NT2/D1 (cell line): Measurements from ENCODE around the gene BFSP1.
A peak's percentile ranks its signal among the peaks of the same experiment; 100 is the strongest.

ENCODE experiments used
- DNase-seq: peaks from one replicate; pipeline ENCODE4 v3.0.0-alpha.2; 2011; ENCODE audit warnings: low read depth, low spot score
- H3K27me3 ChIP-seq: 2 replicates; pipeline ENCODE4 v1.6.0; 2011; ENCODE audit warnings: mild to moderate bottlenecking; ENCODE audit not compliant: insufficient read length, insufficient read depth
- H3K36me3 ChIP-seq: 2 replicates; pipeline ENCODE4 v1.6.1; 2011; ENCODE audit warnings: mild to moderate bottlenecking, low read length, mixed read lengths; ENCODE audit not compliant: insufficient read depth, insufficient read length
- H3K4me1 ChIP-seq: 2 replicates; pipeline ENCODE4 v1.5.1; 2011; ENCODE audit not compliant: insufficient read depth, insufficient read length
- H3K4me3 ChIP-seq: 2 replicates; pipeline ENCODE4 v1.5.1; 2011; ENCODE audit warnings: low read depth; ENCODE audit not compliant: insufficient read length
- H3K9ac ChIP-seq: 2 replicates; pipeline ENCODE4 v1.6.0; 2011; ENCODE audit warnings: low read depth; ENCODE audit not compliant: insufficient read length
- H3K9me3 ChIP-seq: 2 replicates; pipeline ENCODE4 v1.5.1; 2011; ENCODE audit warnings: mild to moderate bottlenecking, low read length; ENCODE audit not compliant: insufficient read depth
- SUZ12 ChIP-seq: IDR thresholded peaks from 2 replicates; pipeline ENCODE4 v1.6.1; 2011; ENCODE audit not compliant: insufficient read length, insufficient read depth; ENCODE audit errors: extremely low read depth
- YY1 ChIP-seq: IDR thresholded peaks from 2 replicates; pipeline ENCODE4 v1.6.1; 2011; ENCODE audit not compliant: insufficient read length, insufficient read depth
- ZNF274 ChIP-seq: IDR thresholded peaks from 2 replicates; pipeline ENCODE4 v1.6.1; 2011; ENCODE audit warnings: mild to moderate bottlenecking, low read depth, low read length

Gene BFSP1

GRCh38 chr20:17530716-17531664, at the start of gene BFSP1:
TSS of gene BFSP1 (minus strand) at chr20:17531379. CDS start at chr20:17531329, 50 bp downstream.
- Histone ChIP-seq H3K4me3 (peak within 1 kb of the TSS; percentile 55), H3K36me3 (no peaks in the 10 kb centered on the region), H3K9me3 (no peaks in the 10 kb centered on the region), H3K9ac (peak within 1 kb of the TSS; percentile 87), H3K27me3 (peaks cover 9% of the 10 kb centered on the region), H3K4me1 (no peaks in the 10 kb centered on the region)
- TF ChIP-seq ZNF274 (no peak), SUZ12 (no peak), YY1 (no peak)
- DNase-seq = peak; percentile 39

DNA sequence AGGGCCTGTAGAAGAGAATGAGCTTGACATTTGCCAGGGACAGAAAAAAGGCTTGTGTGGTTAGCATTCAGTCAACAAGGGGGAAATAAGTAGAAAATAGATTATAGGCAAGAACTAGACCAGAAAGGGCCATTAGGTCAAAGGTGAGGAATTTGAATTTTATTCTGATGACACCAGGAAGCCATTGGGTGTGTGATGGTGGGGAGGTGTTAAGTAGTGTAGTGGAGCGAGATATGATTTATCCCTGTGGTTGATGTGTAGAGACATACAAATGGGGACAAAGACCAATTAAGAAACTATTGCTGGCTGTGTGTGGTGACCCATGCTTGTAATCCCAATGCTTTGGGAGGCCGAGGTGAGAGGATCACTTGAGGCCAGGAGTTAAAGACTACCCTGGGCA, 49.7 kb upstream of the BFSP1 start:
- Histone ChIP-seq H3K9ac (no peak overlapping the region), H3K4me3 (no peak overlapping the region), H3K9me3 (no peaks in the 10 kb centered on the region), H3K27me3 (no peaks in the 10 kb centered on the region), H3K36me3 (peaks cover 7% of the 10 kb centered on the region), H3K4me1 (no peaks in the 10 kb centered on the region)
- TF ChIP-seq YY1 (no peak), SUZ12 (no peak), ZNF274 (no peak)
- no peak for DNase-seq

DNA sequence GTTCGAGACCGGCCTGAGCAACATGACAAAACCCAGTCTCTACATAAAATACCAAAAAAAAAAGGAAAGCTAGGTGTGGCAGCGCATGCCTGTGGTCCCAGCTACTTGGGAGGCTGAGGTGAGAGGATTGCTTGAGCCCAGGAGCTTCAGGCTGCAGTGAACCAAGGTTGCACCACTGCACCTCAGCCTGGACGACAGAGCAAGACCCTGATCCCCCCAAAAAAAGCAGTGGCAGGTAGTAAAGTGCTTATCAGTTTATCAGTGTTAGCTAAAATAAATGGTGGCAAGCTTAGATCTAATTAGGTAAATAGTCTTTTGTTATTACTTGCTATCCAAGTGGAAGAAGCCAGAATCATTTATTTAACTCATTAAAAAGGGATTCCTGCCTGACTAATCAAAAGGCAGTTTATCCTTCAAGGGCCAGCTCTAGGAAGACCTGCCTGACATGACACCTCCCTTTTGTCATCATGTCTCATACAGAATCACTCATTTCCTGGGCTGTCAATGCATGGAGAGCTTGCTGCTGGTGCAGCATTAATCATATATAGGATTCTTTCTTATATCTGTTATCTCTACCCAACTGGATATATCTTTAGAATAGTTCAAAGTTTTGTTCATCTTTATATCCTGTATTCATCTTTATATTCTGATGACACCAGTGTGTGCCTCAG, 48.3 kb upstream of the BFSP1 start:
- H3K9me3 ChIP-seq = no peaks in the 10 kb centered on the region
- peaks cover 11% of the 10 kb centered on the region for H3K36me3 ChIP-seq
- H3K4me1 ChIP-seq = no peaks in the 10 kb centered on the region
- no peak overlapping the region for H3K4me3 ChIP-seq
- no peak overlapping the region for H3K9ac ChIP-seq
- no peak for TF ChIP-seq YY1
- TF ChIP-seq ZNF274 = no peak
- no peak for TF ChIP-seq SUZ12
- no peak for DNase-seq
- no peaks in the 10 kb centered on the region for H3K27me3 ChIP-seq

DNA sequence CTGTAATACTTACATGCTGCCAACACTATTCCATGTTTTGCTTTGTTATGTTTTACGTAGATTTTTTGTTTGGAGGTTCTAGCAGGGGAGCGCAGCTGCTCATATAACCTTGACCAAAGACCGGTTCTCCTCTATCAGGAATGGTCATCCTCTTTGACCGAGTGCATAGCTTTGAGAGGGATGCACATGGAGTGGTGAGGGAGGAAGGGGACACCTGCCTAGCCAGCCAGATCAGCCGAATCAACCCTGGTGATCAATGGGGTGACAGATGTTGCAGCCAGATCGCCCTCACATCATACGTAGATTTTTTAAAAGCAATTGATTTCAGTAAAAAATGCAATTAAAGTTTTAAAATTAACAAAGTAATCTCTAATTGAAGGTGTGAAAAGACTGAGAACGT, 45.0 kb upstream of the BFSP1 start:
- no peak for DNase-seq
- TF ChIP-seq SUZ12 = no peak
- TF ChIP-seq ZNF274 = no peak
- no peak for TF ChIP-seq YY1
- H3K4me1 ChIP-seq = no peaks in the 10 kb centered on the region
- no peaks in the 10 kb centered on the region for H3K27me3 ChIP-seq
- no peak overlapping the region for H3K4me3 ChIP-seq
- H3K36me3 ChIP-seq = peaks cover 26% of the 10 kb centered on the region
- H3K9me3 ChIP-seq = no peaks in the 10 kb centered on the region
- no peak overlapping the region for H3K9ac ChIP-seq

GRCh38 chr20:17573463-17573862, 42.3 kb upstream of the BFSP1 start:
- Histone ChIP-seq H3K36me3 (peaks cover 26% of the 10 kb centered on the region), H3K4me1 (no peaks in the 10 kb centered on the region), H3K9ac (no peak overlapping the region), H3K27me3 (no peaks in the 10 kb centered on the region), H3K4me3 (no peak overlapping the region), H3K9me3 (no peaks in the 10 kb centered on the region)
- no peak for DNase-seq
- TF ChIP-seq ZNF274 = no peak
- no peak for TF ChIP-seq SUZ12
- TF ChIP-seq YY1 = no peak

DNA sequence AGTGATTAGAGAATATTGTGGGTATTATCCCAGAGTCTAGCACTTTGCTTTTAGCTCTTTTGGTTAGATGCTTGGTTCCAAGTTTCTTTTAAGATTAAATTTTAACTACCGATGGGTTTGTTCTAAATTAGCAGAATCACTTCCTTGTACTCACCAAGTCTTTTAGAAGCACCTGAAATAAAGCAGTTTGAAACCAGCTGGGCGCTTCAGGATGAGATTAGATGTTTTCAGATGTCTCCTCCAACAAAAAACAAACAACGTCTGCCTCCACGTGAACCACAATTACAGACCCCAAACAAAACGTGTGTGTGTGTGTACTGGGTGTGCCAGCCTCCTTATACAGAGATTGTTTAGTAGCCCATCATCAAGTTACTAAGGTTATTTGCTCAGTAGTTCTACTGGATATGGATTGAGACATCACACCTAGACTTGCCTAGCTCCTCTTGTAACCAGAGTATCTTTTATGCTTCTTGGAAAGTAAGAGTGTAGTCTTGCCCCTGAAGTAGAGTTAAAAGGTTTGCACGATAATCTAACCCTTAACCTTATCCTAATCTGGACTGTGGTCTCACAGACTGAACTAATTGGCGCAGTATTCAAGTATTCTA, 41.0 kb upstream of the BFSP1 start:
- H3K27me3 ChIP-seq = no peaks in the 10 kb centered on the region
- TF ChIP-seq ZNF274 (no peak), YY1 (no peak), SUZ12 (no peak)
- H3K9ac ChIP-seq = no peak overlapping the region
- DNase-seq = no peak
- no peak overlapping the region for H3K4me3 ChIP-seq
- H3K36me3 ChIP-seq = peaks cover 26% of the 10 kb centered on the region
- H3K4me1 ChIP-seq = no peaks in the 10 kb centered on the region
- no peaks in the 10 kb centered on the region for H3K9me3 ChIP-seq

DNA sequence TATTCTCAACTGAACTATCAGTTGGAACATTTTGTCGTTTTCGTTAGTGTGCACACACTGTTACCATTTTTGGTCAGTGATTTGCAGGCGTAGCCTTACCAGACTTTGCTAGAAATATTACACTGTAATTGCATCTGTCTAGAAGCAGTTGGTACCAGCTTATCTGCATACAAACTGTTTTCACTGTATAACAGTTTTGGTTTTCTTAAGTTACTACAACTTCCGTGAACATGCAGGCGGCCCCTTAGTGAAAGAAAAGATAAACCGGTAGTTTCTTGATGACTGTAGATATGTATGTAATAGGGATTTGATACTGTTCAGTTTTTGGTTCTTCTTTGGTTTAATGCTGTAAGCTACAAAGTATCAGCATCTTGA, 40.0 kb upstream of the BFSP1 start:
- no peak for TF ChIP-seq SUZ12
- TF ChIP-seq YY1 = no peak
- no peak for TF ChIP-seq ZNF274
- peak overlapping the region; percentile 82 for H3K4me3 ChIP-seq
- no peaks in the 10 kb centered on the region for H3K27me3 ChIP-seq
- H3K4me1 ChIP-seq = no peaks in the 10 kb centered on the region
- peaks cover 21% of the 10 kb centered on the region for H3K36me3 ChIP-seq
- H3K9ac ChIP-seq = peak overlapping the region; percentile 97
- DNase-seq = no peak
- no peaks in the 10 kb centered on the region for H3K9me3 ChIP-seq
